DMS79 (cell line): ENCODE measurements around the gene TFDP1.
A peak's percentile ranks its signal among the peaks of the same experiment; 100 is the strongest.

Source experiments
- DNase-seq: peaks from one replicate; lab custom pipeline; 2025; lab: John Stamatoyannopoulos, UW

The TFDP1 gene

GRCh38 chr13:113632706-113633484, 48.3 kb downstream of the TFDP1 start:
- DNase-seq: no peak

DNA sequence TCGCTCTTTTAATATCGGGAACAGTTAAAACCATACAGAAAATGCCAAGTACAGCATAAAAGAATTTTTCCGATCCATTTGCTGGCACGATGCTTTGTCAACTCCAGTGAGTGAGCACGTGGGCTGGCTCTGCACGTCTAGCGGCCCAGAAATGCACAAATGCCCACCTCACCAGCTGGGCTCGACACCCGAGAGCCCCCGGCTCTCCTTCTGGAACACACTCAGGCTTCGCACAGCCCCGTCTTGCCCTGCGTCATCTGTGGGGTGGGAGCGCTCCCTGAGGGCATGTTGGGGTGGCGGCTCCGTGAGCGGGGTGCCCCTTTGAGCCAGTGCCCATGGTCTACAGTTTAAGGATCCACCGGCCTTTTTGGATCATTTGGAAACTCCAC, 48.9 kb downstream of the TFDP1 start:
- no peak for DNase-seq

GRCh38 chr13:113634279-113635047, 49.9 kb downstream of the TFDP1 start:
- DNase-seq: no peak

DNA sequence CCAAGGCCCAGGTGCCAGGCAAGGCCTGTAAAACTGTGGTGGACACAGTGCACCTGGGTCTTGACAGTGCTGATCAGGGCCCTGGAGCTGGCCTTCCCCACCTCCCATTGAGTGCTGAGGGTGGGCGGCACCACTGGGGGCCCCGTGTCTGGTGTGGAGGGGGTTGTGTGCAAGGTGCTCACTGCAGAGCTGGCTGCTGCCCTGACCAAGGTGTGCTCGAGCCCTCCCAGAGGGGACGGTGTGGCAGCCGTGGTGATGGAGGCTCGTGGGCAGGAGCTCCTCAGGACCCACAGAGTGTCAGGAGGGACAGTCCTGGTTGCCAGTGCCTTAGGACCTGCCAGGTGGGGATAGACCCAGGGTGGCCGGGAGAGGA, 50.5 kb downstream of the TFDP1 start:
- no peak for DNase-seq

DNA sequence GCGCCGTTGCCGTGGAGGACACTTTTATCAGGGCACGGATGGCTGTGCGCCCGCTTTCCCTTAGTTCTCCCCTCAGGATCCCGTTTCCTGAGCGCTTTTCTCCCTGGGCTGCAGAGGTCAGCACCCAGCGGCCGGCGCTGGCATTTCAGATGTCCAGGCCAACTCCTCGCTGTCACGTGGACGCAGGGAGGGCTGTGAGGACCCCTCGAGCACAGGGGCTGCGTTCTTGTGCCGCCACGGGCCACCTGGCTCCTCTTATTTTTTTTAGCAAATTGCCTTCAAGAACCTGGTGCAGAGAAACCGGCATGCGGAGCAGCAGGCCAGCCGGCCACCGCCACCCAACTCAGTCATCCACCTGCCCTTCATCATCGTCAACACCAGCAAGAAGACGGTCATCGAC, 51.2 kb downstream of the TFDP1 start:
- DNase-seq: no peak

DNA sequence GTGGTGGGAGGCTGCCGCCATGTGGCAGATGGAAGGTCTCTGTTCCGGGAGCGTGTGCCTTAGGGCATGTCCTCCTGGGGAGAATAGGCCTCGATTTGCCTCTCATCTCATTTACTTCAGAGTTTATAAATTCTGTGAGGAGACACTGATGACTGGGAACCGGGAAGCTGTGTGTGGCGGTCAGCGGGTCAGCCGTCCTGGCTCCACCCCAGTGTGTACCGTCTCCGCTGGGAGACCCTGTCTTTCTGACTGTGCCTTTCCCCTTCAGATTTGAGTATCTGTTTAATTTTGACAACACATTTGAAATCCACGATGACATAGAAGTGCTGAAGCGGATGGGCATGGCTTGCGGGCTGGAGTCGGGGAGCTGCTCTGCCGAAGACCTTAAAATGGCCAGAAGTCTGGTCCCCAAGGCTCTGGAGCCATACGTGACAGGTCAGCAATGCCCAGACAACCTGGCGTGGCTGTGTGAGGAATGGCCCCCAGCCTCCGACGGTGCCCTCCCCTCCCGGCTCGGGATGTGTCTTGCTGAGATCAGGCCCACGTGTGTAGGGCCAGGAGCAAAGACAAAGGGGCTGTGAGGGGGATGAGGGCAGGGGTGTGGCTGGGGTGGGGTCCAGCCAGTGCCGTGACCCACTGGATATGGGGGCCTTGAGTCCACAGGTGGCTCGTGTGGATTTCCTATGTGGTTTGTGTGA, 51.9 kb downstream of the TFDP1 start:
- no peak for DNase-seq

DNA sequence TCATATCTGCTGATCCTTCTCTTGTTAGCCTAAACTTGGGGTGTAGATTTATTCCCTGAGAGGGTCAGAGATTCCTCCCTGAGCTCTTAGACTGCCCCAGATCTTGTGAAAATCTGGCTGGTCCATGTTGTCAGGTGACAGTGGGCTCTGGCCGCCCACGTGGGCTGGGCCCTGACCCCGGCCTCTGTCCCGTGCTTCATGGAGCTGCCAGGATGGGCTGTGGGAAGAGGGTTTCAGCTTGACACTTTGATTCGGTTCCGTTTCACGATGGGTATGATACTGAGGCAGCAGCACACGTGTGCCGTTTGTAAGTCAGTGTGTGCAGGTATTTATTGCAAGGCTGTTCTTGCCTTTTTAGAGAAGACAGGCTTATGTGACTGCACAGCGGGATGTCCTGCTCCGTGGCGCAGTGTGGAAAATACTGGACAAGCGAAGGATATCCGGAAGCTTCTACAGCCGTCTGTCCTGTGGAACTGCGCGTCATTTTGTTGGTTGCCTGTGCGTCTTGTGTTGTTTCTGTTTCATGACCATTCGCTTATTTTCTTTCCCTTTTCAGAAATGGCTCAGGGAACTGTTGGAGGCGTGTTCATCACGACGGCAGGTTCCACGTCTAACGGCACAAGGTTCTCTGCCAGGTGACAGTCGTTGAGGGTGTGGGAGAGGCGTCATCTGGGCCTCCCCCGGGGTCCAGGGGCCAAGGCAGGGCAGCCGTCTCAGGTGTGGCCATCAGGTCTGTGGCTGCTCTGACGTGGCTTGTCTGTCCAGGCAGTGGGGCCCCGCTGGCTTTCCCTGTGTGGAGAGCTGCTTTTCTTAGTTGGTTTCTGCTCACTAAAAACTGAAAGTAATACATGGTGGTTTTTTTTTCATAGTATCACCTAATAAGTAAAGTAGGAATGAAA, 53.0 kb downstream of the TFDP1 start:
- no peak for DNase-seq

- DNase-seq: no peak
Measured at GRCh38 chr13:113638173-113638746, 53.7 kb downstream of the TFDP1 start.

DNA sequence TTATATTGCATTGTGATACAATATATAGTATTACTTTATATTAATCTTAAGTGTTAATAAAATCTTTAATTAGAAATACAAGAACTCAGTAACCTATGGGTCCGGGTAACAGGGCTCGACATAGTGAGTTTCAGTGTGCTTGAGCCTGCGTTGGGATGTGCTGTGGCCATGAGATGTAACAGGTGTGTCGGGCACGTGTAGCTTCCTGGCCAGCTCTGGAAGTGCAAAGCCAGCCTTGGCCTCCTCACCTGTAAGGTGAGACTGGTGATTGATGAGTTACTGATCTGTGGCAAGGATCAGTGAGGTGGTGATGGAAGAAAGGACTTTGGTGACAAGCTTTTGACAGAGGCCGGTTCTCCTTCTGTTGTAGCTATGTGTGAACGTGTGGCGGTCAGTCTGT, 54.3 kb downstream of the TFDP1 start:
- DNase-seq: no peak

DNA sequence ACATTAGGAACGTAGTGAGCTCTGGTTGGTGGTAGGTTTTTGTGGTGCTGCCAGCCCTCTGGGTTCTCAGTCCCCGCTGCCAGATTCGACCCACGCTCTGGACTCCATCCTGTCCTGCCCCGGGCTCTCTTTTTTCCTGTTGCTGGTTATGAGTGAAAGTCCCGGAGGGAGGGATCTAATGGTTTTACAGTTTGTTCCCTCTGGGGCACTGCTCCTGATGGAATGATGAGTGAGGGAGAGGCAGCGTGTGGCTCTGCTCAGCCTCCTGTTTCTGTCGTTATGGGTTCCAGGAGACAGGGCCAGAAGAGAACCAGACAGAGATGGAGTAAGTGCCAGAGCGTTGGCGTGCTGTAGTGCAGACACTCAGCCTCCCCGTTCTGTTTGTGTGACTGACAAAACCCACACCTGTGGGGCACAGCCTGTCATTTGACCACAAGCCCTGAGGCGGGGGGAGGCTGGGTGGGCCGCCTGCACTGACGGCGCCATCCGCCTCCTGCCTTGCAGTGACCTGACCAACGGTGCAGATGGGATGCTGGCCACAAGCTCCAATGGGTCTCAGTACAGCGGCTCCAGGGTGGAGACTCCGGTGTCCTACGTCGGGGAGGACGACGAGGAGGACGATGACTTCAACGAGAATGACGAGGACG, 55.2 kb downstream of the TFDP1 start:
- no peak for DNase-seq

- no peak for DNase-seq
Measured at GRCh38 chr13:113641426-113641825, 56.9 kb downstream of the TFDP1 start.

GRCh38 chr13:113642563-113642962, 58.0 kb downstream of the TFDP1 start:
- no peak for DNase-seq

DNA sequence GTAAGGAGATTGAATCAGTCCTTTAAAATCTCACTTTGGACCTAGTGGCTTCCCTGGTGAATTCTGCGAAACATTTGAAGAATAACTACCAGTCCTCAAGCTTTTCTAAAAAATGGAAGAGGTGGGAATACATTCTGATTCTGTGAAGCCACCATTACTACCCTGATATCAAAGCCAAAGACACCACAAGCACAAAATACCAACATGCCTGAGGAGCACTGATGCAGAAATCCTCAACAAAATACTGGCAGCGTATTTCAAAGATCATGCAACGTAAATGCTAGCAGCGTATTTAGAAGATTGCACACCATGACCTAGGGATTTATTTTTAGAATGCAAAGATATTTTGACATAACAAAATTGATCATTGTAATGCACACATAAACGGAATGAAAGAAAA, 59.0 kb downstream of the TFDP1 start:
- DNase-seq: no peak

- no peak for DNase-seq
Measured at GRCh38 chr13:113644800-113645199, 60.2 kb downstream of the TFDP1 start.

- DNase-seq: no peak
Measured at GRCh38 chr13:113645329-113645728, 60.8 kb downstream of the TFDP1 start.

DNA sequence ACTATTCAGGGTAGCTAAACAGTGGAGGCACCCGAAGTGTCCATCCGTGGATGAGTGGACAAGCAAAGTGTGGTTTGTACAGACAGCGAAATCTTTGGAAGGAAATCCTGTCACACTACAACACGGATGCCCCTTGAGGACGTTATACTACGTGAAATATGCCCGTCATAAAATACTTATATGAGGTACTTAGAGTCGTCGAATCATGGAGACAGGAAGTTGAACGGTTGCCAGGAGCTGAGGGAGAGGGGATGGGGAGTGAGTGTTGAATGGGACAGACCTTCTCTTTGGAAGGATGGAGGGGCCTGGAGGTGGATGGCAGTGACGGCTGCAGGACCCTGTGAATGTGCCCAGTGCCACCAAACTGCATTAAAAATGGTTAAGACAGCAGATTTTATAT, 61.8 kb downstream of the TFDP1 start:
- peak; percentile 90 for DNase-seq

- DNase-seq: no peak
Measured at GRCh38 chr13:113646921-113647340, 62.4 kb downstream of the TFDP1 start.

GRCh38 chr13:113647351-113648215, 63.0 kb downstream of the TFDP1 start:
- peak; percentile 100 for DNase-seq

DNA sequence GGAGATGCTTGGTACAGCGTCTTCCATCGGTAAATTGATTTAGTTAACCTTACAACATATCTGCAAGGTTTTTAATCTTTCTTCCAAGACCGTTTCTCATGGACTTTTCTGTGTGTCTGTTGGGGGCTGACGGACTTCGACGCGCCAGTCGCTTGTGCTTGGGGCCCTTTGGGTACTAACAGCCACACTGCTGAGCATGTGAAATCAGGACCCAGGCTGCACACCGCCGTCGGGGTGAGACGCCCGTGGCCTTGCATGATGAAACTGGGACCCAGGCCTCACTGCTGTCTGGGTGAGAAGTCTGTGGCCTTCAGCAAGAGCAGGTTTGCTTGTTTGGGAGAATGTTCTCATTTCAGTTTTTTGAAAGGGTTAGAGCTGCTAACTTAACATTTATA, 63.7 kb downstream of the TFDP1 start:
- peak; percentile 88 for DNase-seq

DNA sequence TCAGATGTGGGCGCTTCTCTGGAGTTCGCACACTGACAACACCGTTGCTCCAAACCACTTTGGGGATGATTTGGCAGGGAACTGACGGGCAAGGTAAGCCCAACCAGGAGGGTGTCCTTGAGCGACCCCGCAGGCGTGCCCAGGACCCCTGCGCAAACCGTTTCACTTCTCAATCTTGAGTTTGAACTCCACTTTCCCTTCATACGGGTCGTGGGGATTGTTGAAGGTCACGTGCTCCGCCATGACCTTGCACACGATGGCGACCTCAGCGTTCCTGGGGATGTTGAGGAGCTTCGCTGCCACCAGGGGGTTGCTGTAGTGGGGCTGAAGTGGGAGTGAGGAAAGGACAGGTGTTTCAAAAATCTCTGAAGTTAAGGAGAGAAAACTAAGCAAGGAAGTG, 64.7 kb downstream of the TFDP1 start:
- DNase-seq: peak; percentile 83
